Lung (tissue), 12 donors: Measurements from ENCODE around the gene IRF5. TPM values are rescaled to one million over a fixed set of nuclear protein-coding genes. Genes with fewer than 3 reads are reported as not detected.

Experiments
- ATAC-seq: fragments of 200-7000 bp; cut with Tn5 transposase; one replicate; pipeline ENCODE4 v1.9.1; 2020; ENCODE audit warnings: moderate number of reproducible peaks; ENCODE audit not compliant: insufficient read depth, low FRiP score
- DNase-seq, 3 donors: peaks; one replicate each; pipeline ENCODE4 v3.0.0-alpha.2; 2013 to 2017
- H3K27ac ChIP-seq, 2 donors: one replicate each; pipeline ENCODE4 v1.5.1; 2013; ENCODE audit warnings: mild to moderate bottlenecking in 2 of 2, moderate library complexity in 2 of 2, control low read depth in 1 of 2, inconsistent platforms in 1 of 2, low read depth in 1 of 2, low read length in 1 of 2
- H3K27me3 ChIP-seq, 3 donors: one replicate each; pipeline ENCODE4 v1.5.1; 2013; ENCODE audit warnings: low read length in 2 of 3; ENCODE audit not compliant: control insufficient read depth in 3 of 3, insufficient read depth in 3 of 3
- H3K36me3 ChIP-seq, 4 donors: one replicate each; pipeline ENCODE4 v1.5.1; 2013; ENCODE audit warnings: low read length in 4 of 4, mild to moderate bottlenecking in 1 of 4, moderate library complexity in 1 of 4; ENCODE audit not compliant: control insufficient read depth in 4 of 4, insufficient read depth in 4 of 4
- H3K4me1 ChIP-seq, 5 donors: one replicate each; pipeline ENCODE4 v1.5.1; 2013; ENCODE audit warnings: low read length in 5 of 5, mild to moderate bottlenecking in 2 of 5, moderate library complexity in 1 of 5; ENCODE audit not compliant: control insufficient read depth in 5 of 5, insufficient read depth in 5 of 5
- H3K4me3 ChIP-seq: one replicate; pipeline ENCODE4 v1.5.1; 2013; ENCODE audit warnings: mild to moderate bottlenecking, control low read depth, moderate library complexity
- H3K9ac ChIP-seq, 2 donors: one replicate each; pipeline ENCODE4 v1.5.1; 2013; ENCODE audit warnings: low read length in 2 of 2, control low read depth in 1 of 2; ENCODE audit not compliant: insufficient read depth in 1 of 2
- H3K9me3 ChIP-seq, 4 donors: one replicate each; pipeline ENCODE4 v1.5.1; 2013; ENCODE audit warnings: low read length in 3 of 4, mild to moderate bottlenecking in 1 of 4, moderate library complexity in 1 of 4; ENCODE audit not compliant: control insufficient read depth in 4 of 4, insufficient read depth in 3 of 4
- CTCF ChIP-seq: IDR thresholded peaks from 2 replicates; pipeline ENCODE4 v1.5.1; 2012; ENCODE audit warnings: mild to moderate bottlenecking; ENCODE audit errors: control extremely low read depth, extremely low read depth
- WGBS, 2 donors: extraction: QIAGEN DNeasy Blood & Tissue Kit; methylation state at CpG; one replicate each; pipeline ENCODE4 v1.1.7; 2013; 5-methylcytosine and 5-hydroxymethylcytosine counted together
- polyA plus RNA-seq, 2 donors: library from polyadenylated mRNA; stranded (reverse); fragments of 200-250 nt; gene quantifications; one replicate each; pipeline ENCODE4 v1.2.1, GENCODE V29; 2013
- total RNA-seq, 2 donors: library from RNA; depleted of rRNA in 1 of 2; stranded (reverse); fragments of >200 nt in 1 of 2; gene quantifications; one replicate each; pipeline ENCODE4 v1.2.1, GENCODE V29; 2014 to 2021
- donor health status: control.
- donor health status: control.
- donor health status: Bipolar disorder and iron deficiency.
- donor health status: healthy.
- donor health status: DM: yes; HTN: yes; CAD: no.

Gene IRF5
- total and polyA plus RNA-seq, 4 donors, result 6.0 to 34.1 (median 24.2) TPM

DNA sequence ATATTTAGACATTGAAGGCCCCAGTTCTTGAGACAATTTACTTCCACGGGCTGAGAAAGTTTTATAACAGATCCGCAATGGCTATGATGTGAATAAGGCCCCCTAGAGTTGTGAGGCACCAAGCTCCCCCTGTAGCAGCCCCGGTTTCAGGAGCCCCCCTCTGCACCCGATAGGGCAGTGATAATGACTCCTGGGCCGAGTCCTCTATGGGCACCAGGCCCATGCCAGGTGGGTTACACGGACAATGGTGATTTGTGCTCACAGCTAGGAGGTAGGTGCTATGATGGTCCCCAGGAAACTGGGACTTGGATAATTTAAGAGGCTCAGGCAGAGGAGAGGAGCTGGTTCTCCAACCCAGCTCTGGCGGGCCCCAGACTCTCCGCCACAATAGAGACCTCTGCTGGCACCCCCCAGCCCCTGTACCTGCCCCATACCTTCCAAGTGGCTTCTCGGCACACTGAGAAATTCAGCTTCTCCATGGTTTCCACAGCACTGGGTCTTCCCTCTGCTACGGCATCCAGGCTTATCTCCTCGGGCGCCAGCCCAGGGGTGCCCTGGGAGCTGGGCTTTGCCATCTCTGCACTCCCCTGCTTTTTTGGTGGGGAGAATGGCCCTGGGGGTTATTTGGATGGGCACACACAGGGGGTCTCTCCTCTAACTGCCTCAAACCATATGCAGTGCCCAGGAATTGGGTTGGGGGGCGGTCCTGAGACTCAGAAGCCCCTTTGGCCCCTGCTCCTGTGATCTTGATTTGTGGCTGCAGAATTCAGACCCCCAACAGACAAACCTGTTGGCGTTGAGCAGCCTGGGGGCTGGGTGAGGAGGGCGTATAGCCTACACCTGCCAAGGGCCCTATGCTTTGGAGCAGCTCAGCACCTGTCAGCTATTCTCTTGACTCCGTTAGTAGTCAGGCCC is 15.0 kb upstream of the IRF5 start:
- no peaks in the 10 kb centered on the region for H3K9me3 ChIP-seq
- no peak for TF ChIP-seq CTCF
- no peak overlapping the region for H3K9ac ChIP-seq
- ATAC-seq, result no peak
- 88 to 92% methylated on average over 16 of the region's 16 CpGs for WGBS, 2 donors
- H3K27me3 ChIP-seq, result peaks cover 0 to 11% (median 6%) of the 10 kb centered on the region in 3 donors
- H3K4me3 ChIP-seq, result no peak overlapping the region
- H3K27ac ChIP-seq, result no peak overlapping the region
- peaks cover 0 to 5% (median 0%) of the 10 kb centered on the region in 5 donors for H3K4me1 ChIP-seq
- H3K36me3 ChIP-seq, result no peaks in the 10 kb centered on the region
- no peak for DNase-seq

DNA sequence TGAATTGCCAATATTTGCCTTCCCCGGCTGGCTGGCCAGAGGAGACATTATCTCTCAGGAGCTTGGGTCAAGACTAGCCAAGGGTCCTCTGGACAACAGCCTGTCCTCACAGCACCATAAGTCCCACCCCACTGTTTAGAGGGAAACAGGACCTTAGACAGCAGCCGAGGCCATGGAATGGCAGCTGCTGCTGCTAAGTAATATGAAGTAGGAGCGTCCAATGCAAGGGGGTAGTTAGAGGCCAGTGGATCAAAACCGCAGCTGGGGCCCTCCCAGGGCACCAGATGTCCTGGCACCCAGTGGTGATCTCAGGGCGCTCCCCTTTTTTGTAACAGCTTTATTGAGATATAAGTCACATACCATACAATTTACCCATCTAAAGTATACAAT is 14.3 kb upstream of the IRF5 start:
- Histone ChIP-seq H3K9ac (no peak overlapping the region), H3K4me1 (peaks cover 0 to 5% (median 0%) of the 10 kb centered on the region in 5 donors), H3K4me3 (no peak overlapping the region), H3K27me3 (peaks cover 0 to 10% (median 6%) of the 10 kb centered on the region in 3 donors), H3K27ac (no peak overlapping the region), H3K36me3 (no peaks in the 10 kb centered on the region), H3K9me3 (no peaks in the 10 kb centered on the region)
- no peak for TF ChIP-seq CTCF
- ATAC-seq (no peak), DNase-seq (no peak)
- WGBS, 2 donors, result 85 to 87% methylated on average over 5 of the region's 5 CpGs

GRCh38 chr7:128924707-128925588 is 12.8 kb upstream of the IRF5 start:
- Histone ChIP-seq H3K27me3 (peaks cover 0 to 6% (median 6%) of the 10 kb centered on the region in 3 donors), H3K4me1 (peaks cover 0 to 5% (median 0%) of the 10 kb centered on the region in 5 donors), H3K4me3 (no peak overlapping the region), H3K27ac (no peak overlapping the region), H3K9me3 (no peaks in the 10 kb centered on the region), H3K9ac (no peak overlapping the region), H3K36me3 (no peaks in the 10 kb centered on the region)
- 71 to 72% methylated on average over 8 of the region's 8 CpGs for WGBS, 2 donors
- no peak for ATAC-seq
- no peak for TF ChIP-seq CTCF
- DNase-seq, result no peak
